Hematopoietic multipotent progenitor cell (in vitro differentiated cells): ENCODE data around the gene ZHX3. TPM values are rescaled to one million over a fixed set of nuclear protein-coding genes. Genes with fewer than 3 reads are reported as not detected.
"Not testable (repeated sequence)": the region's sequence is repeated elsewhere in the genome, so short reads cannot be mapped to it uniquely, and the experiment has no call there.

Experiments used
- DNase-seq, 3 donors: peaks; one replicate each; pipeline ENCODE4 v3.0.0-alpha.2; 2011 to 2015; ENCODE audit warnings: low read depth in 2 of 3, low spot score in 2 of 3
- total RNA-seq: library from RNA; depleted of rRNA; stranded (reverse); fragments of >200 nt; gene quantifications from one replicate; pipeline ENCODE4 v1.2.3, GENCODE V29; 2012

The ZHX3 gene
- total RNA-seq, 1 donor, result 4.0 TPM

- DNase-seq, result no peak
These were observed 17.2 kb upstream of the ZHX3 start for GRCh38 chr20:41334443-41335421.

- no peak for DNase-seq
These were observed 16.5 kb upstream of the ZHX3 start for GRCh38 chr20:41334036-41334435.

- DNase-seq, result no peak
These were observed 14.2 kb upstream of the ZHX3 start for GRCh38 chr20:41331731-41332130.

GRCh38 chr20:41330941-41331340 lies 13.4 kb upstream of the ZHX3 start:
- DNase-seq, result no peak

GRCh38 chr20:41330343-41330720 lies 12.8 kb upstream of the ZHX3 start:
- no peak for DNase-seq

- peak in 2 of 3 donors; percentile 77 to 80 for DNase-seq
These were observed 12.2 kb upstream of the ZHX3 start for GRCh38 chr20:41329435-41330342.

- DNase-seq, result no peak
These were observed 9.6 kb upstream of the ZHX3 start for GRCh38 chr20:41327178-41327577.

GRCh38 chr20:41320976-41321375 lies 3.4 kb upstream of the ZHX3 start:
- no peak for DNase-seq

- DNase-seq, result no peak
These were observed 2.9 kb upstream of the ZHX3 start for GRCh38 chr20:41320441-41320840.

- no peak for DNase-seq
These were observed 729 bp upstream of the ZHX3 start for GRCh38 chr20:41318271-41318649.

GRCh38 chr20:41316602-41317545 lies 657 bp downstream of the ZHX3 start:
- peak; percentile 37 to 65 (median 54) for DNase-seq

- DNase-seq, result no peak
These were observed 1.5 kb downstream of the ZHX3 start for GRCh38 chr20:41316051-41316450.

- DNase-seq, result no peak
These were observed 3.1 kb downstream of the ZHX3 start for GRCh38 chr20:41314386-41314785.

- not testable (repeated sequence) for DNase-seq
These were observed 5.5 kb downstream of the ZHX3 start for GRCh38 chr20:41312009-41312408.

GRCh38 chr20:41309817-41310216 lies 7.7 kb downstream of the ZHX3 start:
- DNase-seq, result no peak

- DNase-seq, result peak in 1 of 3 donors; percentile 44
These were observed 8.7 kb downstream of the ZHX3 start for GRCh38 chr20:41308726-41309413.

- DNase-seq, result no peak
These were observed 9.2 kb downstream of the ZHX3 start for GRCh38 chr20:41308290-41308711.

- DNase-seq, result no peak
These were observed 10.5 kb downstream of the ZHX3 start for GRCh38 chr20:41307021-41307420.

GRCh38 chr20:41306061-41306727 lies 11.3 kb downstream of the ZHX3 start:
- DNase-seq, result no peak
